NCI-H187 (cell line): ENCODE measurements around the gene PRKCH.
"Not testable (repeated sequence)": the region's sequence is repeated elsewhere in the genome, so short reads cannot be mapped to it uniquely, and the experiment has no call there.

Source experiments
- DNase-seq, 2 experiments: peaks; one replicate each; lab custom pipeline; 2025; lab: John Stamatoyannopoulos, UW

Gene PRKCH

DNA sequence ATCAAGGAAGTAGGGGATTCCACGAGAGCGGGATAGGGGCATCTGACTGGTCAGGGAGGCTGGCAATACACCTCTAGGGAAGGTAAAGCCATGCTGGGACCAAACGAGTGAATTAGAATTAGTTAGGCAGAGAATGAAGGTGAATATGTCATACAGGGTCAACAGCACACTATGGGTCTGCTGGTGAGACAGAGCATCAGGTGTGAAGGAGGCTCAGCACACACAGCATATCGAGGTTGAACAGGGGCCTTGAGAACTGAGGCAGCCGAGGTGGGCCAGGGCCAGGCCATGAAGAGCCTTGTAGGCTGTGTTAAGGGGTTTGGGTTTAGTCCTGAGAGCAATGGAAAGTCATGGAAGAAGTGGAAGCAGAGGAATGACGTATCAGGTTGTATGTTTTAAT lies 137.8 kb downstream of the PRKCH start:
- no peak for DNase-seq

- DNase-seq, result no peak
These were observed 138.7 kb downstream of the PRKCH start for GRCh38 chr14:61460063-61460462.

DNA sequence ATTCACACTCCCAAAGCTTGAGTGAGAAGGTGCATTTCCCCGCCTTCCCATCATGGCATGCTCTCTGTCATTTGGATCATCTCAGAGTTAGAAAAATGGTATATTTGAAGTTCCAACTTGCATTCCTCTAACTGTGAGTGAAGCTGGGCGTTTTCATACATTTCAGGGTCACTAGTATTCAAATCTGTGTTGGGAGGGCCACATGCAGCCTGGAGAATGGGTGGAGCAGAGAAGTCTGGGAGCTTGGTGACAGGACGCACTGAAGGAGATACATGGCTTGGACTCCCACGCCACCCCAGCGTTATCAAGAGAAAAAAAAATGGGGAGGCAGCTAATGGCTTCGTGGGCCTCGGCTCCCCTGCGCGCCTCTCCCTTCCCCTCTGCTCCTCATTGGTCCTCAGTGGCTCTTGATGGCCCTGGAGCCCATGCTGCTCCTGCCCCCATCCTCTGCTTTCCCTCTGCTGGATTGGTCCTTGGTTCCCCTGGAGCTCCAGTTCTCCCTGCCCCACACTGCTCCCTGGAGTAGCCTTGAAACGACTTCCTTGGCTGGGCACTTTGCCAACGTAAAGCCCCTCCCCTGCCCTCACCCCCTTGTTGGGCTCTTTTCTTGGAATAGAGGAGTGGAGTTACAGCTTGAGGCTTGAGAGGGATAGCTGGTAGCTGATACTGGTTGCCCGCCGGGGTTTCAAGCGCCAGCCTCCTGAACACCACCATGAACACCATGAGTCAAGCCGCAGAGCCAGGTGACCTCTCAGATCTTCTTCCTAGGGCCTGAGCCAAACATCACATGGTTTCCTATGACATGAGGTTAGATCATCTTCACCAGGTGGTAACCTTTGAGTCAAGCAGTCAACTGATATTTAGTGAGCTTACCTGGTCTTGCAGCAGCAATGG lies 139.6 kb downstream of the PRKCH start:
- DNase-seq, result no peak

GRCh38 chr14:61461808-61462275 lies 140.5 kb downstream of the PRKCH start:
- peak; percentile 34 to 49 for DNase-seq

DNA sequence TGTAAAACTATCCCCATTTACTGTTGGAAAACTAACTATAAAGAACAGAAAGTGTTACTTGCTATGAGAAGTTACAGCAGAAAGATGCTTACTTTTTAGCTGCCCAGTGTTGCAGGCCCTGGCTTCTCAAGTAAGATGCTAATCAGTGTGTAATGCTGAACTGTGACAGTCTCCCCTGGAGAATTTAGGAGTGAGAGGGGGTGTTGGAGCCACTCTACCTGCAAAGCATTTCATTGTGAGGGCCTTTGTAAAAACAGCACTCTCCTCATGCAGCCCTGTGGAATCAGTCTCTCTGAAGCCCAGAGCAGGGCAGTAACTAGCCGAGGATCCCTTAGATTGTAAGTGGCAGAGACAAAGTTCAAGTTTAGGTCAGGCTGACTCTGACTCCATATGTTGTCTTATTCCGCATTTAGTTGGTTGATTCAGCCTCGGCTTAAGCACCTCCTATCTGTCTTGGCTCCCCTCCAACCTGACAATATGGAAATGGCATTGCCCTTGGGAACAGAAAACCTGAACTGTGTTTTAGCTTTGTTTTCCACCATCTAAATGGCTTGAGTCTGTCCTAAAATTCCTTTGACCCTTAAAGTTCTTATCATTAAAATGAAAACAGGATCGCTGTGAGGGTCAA lies 141.3 kb downstream of the PRKCH start:
- no peak for DNase-seq

GRCh38 chr14:61463664-61464285 lies 142.4 kb downstream of the PRKCH start:
- no peak for DNase-seq

- DNase-seq, result not testable (repeated sequence)
These were observed 143.4 kb downstream of the PRKCH start for GRCh38 chr14:61464539-61465320.

DNA sequence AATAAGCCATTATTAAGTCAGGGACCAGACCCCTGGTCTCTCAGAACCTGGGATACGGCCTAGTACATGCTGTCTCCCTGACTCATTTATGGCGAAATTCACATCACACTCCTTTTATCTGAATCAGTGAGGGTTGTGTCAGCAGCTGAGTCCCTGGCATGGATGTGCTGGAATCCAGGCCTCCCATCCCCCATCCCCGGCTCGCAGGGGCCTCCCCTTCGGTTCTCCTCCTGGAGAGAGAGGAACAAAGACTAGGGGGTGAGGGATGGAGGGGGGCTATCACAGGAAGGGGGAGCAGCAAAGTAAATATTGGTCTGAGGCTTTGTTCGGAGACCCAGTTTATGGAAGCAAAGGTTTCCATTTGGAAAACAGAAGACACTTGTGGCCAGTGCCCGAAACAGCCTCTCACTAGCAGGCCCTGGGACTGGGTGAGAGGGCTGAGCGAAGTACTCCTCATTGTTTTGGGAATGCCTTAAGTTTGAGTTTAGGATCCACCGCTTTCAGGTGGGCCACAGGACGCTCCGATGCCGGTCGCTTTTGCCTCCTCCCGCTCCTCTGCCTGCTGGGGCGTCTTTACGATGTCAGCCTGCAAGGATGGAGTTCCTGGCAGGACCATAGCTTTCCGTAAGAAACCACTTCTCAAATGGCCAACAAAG lies 145.0 kb downstream of the PRKCH start:
- DNase-seq, result no peak

DNA sequence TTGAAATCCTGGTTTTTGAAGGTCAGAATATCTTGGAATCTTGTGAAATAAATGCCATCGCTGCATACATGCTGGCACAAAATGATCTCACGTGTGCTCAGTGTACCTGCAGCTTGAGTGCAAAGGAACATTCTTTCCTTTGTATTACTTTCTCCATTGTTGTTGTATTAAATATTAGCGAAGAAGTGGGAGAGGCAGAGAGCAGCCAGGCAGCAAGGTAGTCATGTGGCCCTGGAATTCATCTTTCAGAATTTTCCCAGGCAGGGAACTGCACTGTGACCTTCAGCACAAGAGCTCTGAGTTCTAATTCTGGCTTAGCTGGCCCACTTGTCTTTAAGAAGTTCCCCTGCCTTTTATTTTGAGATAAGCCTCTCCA lies 145.5 kb downstream of the PRKCH start:
- DNase-seq, result no peak

DNA sequence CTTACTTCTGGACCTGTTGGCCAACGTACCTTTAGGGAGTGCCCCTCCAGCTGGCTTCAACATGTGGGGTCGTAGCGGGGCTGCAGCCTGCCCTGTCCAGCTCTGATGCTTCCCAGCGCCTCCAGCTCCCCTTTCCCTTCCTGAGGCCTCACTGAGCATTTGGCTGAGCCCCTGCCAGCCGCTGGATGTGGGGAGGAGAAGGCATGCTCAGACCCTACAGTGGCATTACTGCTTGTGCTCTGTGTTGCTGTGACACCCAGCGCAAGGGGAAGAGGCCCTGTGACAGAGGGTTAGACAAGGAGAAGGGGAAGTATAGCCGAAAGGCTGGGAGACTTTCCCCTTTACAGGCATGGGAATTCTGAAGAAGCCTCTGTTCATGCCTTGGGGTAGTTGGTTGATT lies 145.9 kb downstream of the PRKCH start:
- no peak for DNase-seq

DNA sequence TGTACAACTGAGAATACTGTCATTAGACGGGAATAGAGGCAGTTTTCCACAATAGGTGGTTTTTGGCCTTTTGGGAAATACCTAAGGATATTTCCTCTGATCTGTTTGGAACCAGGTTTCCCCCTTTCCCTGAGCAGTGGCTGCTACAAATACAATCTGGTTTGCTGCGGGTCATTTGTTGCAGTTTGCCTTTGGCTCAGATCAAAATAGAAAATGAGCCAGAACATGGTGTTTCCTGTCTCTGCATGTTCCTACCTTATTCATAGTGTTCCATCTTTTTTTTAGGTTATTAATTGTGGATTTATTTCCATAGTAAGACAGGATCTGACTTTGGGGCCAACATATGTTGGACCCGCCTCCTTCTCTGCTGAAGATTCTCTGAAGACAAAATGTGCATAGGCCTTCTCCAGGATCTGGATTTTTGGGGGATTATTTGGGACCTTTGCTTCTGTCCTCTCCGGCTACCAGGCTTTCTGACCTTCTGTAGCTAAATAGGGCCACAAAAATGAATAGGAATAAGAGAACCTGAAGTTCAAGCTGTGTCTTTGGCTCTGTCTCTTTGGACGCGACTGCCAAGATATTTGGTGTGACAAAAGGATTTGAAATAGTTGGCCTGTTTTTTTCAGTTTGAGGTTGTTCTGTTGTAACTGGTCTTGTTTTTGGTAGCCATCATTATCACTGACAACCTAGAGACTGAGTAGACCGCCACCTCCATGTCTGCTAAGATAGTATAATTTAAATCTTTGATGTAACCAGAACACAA lies 146.9 kb downstream of the PRKCH start:
- no peak for DNase-seq

DNA sequence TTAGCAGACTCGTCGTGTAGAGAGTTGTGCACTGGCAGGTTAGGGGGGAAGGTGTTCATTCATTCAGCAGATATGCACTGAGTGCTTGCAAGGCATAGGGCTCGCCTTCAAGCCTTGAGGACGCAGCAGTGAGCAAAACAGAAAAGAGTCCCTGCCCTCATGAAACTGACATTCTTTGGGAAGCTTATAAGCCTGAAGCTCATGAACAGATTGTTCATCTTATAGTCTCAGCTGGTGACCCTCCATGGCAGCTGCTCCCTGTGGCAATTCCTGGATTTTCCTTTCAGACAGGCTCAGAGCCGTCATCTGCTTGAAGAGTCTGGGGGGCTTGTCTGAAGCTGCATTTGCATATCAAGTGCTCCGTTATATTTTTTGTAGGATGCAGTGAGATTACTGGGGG lies 148.4 kb downstream of the PRKCH start:
- DNase-seq, result no peak

- DNase-seq, result no peak
These were observed 149.0 kb downstream of the PRKCH start for GRCh38 chr14:61470261-61470960.

DNA sequence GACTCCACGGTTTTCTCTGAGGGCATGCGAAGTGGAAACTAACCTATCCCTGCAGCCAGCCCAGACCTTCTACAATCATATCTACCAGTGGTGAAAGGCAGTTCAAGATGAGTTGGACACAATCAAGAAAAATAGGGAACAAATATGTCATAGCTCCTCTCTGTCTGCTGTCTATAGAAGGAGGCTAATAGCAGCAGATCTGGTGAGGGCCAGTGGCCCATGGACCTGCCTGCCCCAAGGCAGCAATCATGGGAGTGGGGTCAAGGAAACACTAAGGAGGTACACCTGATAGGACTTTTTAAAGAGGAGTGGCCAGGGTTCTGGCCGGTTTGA lies 149.5 kb downstream of the PRKCH start:
- no peak for DNase-seq

DNA sequence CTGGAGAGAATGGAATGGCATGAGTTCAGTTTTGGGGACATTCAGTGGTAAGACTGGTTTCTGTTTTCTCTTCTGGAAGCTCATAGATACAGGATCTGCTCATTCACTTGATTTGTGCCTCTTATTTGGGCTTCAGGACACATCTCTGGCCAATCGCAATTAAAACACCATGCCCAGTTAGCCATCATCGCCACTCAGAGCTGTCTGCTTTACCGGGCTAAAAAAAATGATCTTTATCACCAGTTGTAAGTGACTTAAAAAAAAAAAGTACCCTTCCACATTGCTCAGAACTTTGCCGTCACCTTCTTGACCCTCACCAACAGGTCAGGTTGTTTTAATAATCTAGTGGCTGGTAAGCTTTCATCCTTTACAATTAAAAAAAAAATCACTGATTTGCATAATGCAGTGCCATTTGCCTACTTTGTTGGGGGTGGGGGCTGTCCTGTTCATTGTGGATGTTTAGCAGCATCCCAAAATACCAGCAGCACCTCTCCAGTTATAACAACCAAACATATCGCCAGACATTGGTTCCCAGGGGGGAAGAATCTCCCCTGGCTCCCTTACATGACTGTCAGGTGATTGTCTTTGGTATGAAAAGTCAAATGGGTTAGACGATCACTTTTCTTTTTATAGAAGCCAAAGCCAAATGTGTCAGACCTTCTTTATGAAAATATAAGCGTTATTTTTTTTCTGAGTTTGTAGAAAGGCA lies 150.1 kb downstream of the PRKCH start:
- no peak for DNase-seq

GRCh38 chr14:61472011-61472672 lies 150.8 kb downstream of the PRKCH start:
- no peak for DNase-seq

DNA sequence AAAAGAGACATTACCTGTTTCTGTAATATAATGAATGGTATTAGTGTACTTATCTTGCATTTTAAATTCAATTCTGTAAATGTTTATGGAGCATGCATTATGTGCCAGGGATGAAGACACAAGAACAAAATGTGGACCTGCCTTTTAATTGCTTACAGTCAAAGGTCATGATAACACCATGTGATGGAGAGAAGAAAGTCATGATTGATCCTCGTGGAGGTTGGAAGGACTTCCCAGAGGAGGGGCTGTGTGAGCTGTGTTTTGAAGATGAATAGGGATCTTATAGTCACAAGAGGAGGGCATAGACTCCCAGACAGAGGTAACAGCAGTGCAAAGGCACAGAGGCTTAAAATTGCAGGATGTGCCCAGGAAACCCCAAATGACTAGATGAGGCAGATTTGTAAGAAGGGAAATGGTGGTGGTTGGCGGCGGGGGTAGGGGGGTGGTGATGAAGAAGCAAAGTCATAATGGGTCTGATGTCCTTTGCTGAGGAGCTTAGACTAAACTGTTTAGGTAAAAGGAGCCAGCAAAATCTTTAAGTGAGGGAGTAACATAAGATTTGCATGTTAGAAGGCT lies 151.5 kb downstream of the PRKCH start:
- DNase-seq, result no peak

- no peak for DNase-seq
These were observed 152.6 kb downstream of the PRKCH start for GRCh38 chr14:61474015-61474414.

- no peak for DNase-seq
These were observed 153.3 kb downstream of the PRKCH start for GRCh38 chr14:61474701-61475100.
